ENCODE measurements around the gene TPM2. TPM values are rescaled to one million over a fixed set of nuclear protein-coding genes. Genes with fewer than 3 reads are reported as not detected.
A peak's percentile ranks its signal among the peaks of the same experiment; 100 is the strongest.

The TPM2 gene
- total and polyA plus RNA-seq, 10 of the 15 experiments (the other 5 are each of a cell fraction or from before 2014, with no cell fraction given): 0.11 to 9.3 (median 1.1) TPM

DNA sequence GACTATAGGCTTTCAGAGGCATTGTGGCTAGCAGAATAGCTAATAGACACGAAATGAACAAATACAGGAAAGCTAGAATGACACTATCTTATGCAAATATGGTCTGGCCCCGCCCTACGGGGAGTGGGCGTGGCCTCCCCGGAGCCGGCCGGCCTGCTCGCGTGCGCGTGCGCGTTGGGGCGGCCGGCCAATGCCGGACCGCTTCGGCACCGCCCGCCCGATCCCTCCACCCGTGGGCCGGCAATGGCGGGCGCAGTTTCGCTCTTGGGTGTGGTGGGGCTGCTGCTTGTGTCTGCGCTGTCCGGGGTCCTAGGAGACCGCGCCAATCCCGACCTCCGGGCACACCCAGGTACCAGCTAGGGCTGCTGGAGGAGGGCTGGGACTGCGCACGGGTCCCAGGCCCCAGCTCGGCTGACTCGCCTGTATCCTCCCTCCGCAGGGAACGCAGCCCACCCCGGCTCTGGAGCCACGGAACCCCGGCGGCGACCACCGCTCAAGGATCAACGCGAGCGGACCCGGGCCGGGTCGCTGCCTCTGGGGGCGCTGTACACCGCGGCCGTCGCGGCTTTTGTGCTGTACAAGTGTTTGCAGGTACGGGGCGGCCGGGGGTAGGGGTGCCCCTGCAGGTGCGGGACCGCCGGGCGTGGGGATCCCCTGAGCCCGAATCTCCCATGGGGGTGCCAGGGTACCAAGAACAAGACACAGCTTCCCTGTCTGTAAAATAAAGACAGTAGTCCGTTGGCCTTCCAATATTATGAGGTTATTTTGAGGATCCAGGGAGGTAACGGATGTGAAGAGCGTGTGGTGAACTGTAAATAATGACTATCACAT, 31.4 kb downstream of the TPM2 start, which contains the start of gene CCDC107 (continued):
- TF ChIP-seq, protein P1, sequence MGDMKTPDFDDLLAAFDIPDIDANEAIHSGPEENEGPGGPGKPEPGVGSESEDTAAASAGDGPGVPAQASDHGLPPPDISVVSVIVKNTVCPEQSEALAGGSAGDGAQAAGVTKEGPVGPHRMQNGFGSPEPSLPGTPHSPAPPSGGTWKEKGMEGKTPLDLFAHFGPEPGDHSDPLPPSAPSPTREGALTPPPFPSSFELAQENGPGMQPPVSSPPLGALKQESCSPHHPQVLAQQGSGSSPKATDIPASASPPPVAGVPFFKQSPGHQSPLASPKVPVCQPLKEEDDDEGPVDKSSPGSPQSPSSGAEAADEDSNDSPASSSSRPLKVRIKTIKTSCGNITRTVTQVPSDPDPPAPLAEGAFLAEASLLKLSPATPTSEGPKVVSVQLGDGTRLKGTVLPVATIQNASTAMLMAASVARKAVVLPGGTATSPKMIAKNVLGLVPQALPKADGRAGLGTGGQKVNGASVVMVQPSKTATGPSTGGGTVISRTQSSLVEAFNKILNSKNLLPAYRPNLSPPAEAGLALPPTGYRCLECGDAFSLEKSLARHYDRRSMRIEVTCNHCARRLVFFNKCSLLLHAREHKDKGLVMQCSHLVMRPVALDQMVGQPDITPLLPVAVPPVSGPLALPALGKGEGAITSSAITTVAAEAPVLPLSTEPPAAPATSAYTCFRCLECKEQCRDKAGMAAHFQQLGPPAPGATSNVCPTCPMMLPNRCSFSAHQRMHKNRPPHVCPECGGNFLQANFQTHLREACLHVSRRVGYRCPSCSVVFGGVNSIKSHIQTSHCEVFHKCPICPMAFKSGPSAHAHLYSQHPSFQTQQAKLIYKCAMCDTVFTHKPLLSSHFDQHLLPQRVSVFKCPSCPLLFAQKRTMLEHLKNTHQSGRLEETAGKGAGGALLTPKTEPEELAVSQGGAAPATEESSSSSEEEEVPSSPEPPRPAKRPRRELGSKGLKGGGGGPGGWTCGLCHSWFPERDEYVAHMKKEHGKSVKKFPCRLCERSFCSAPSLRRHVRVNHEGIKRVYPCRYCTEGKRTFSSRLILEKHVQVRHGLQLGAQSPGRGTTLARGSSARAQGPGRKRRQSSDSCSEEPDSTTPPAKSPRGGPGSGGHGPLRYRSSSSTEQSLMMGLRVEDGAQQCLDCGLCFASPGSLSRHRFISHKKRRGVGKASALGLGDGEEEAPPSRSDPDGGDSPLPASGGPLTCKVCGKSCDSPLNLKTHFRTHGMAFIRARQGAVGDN (IDR thresholded peaks at IDR 0.05): peak; percentile 62
- TF ChIP-seq YBX1 (IDR thresholded peaks at IDR 0.05) (no peak), SPI1 (IDR thresholded peaks at IDR 0.05; ENCODE audit: borderline replicate concordance, insufficient read depth, low read depth, low read length) (no peak), TAF1 (IDR thresholded peaks at IDR 0.05; ENCODE audit: borderline replicate concordance, low read depth, low read length) (peak; percentile 76), WRNIP1 (IDR thresholded peaks at IDR 0.05; ENCODE audit: borderline replicate concordance, low read depth, low read length) (no peak), MXI1 (IDR thresholded peaks at IDR 0.05; ENCODE audit: low read depth, low read length) (no peak; the same call in 1 of the 2 replicates), GATAD2B (conservative IDR thresholded peaks at IDR 0.05; ENCODE audit: low read depth) (peak; percentile 93; the same call in 1 of the 2 replicates), EZH2 (IDR thresholded peaks at IDR 0.05; ENCODE audit: borderline replicate concordance, control insufficient read depth, low read depth, low read length) (no peak), ZBED1 (IDR thresholded peaks at IDR 0.05; ENCODE audit: borderline replicate concordance) (no peak), HDGF (IDR thresholded peaks at IDR 0.05) (0 out of 2 replicates have a peak, but pooled peaks have one; percentile 26)
- TF ChIP-seq, protein P2, sequence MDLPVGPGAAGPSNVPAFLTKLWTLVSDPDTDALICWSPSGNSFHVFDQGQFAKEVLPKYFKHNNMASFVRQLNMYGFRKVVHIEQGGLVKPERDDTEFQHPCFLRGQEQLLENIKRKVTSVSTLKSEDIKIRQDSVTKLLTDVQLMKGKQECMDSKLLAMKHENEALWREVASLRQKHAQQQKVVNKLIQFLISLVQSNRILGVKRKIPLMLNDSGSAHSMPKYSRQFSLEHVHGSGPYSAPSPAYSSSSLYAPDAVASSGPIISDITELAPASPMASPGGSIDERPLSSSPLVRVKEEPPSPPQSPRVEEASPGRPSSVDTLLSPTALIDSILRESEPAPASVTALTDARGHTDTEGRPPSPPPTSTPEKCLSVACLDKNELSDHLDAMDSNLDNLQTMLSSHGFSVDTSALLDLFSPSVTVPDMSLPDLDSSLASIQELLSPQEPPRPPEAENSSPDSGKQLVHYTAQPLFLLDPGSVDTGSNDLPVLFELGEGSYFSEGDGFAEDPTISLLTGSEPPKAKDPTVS (IDR thresholded peaks at IDR 0.05; ENCODE audit: low read depth, low read length): 0 out of 2 replicates have a peak, but pooled peaks have one; percentile 6
- TF ChIP-seq, protein P3, sequence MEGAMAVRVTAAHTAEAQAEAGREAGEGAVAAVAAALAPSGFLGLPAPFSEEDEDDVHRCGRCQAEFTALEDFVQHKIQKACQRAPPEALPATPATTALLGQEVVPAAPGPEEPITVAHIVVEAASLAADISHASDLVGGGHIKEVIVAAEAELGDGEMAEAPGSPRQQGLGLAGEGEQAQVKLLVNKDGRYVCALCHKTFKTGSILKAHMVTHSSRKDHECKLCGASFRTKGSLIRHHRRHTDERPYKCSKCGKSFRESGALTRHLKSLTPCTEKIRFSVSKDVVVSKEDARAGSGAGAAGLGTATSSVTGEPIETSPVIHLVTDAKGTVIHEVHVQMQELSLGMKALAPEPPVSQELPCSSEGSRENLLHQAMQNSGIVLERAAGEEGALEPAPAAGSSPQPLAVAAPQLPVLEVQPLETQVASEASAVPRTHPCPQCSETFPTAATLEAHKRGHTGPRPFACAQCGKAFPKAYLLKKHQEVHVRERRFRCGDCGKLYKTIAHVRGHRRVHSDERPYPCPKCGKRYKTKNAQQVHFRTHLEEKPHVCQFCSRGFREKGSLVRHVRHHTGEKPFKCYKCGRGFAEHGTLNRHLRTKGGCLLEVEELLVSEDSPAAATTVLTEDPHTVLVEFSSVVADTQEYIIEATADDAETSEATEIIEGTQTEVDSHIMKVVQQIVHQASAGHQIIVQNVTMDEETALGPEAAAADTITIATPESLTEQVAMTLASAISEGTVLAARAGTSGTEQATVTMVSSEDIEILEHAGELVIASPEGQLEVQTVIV (IDR thresholded peaks at IDR 0.05; ENCODE audit: borderline replicate concordance, partially characterized antibody): no peak
- TF ChIP-seq, protein P4, sequence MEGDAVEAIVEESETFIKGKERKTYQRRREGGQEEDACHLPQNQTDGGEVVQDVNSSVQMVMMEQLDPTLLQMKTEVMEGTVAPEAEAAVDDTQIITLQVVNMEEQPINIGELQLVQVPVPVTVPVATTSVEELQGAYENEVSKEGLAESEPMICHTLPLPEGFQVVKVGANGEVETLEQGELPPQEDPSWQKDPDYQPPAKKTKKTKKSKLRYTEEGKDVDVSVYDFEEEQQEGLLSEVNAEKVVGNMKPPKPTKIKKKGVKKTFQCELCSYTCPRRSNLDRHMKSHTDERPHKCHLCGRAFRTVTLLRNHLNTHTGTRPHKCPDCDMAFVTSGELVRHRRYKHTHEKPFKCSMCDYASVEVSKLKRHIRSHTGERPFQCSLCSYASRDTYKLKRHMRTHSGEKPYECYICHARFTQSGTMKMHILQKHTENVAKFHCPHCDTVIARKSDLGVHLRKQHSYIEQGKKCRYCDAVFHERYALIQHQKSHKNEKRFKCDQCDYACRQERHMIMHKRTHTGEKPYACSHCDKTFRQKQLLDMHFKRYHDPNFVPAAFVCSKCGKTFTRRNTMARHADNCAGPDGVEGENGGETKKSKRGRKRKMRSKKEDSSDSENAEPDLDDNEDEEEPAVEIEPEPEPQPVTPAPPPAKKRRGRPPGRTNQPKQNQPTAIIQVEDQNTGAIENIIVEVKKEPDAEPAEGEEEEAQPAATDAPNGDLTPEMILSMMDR (IDR thresholded peaks at IDR 0.05 in 2 of 3, conservative IDR thresholded peaks at IDR 0.05 in 1 of 3; ENCODE audit: control insufficient read depth in 2 of 3, extremely low read depth in 1 of 3, insufficient read depth in 1 of 3, low read depth in 3 of 3, low read length in 3 of 3): peak; percentile 47 to 76 (median 64)
